K562 (cell line): Measurements from ENCODE around the gene CHAD. TPM values are rescaled to one million over a fixed set of nuclear protein-coding genes. Genes with fewer than 3 reads are reported as not detected.

Source experiments
- ATAC-seq: fragments of 200-7000 bp; cut with Tn5 transposase; 3 replicates; pipeline ENCODE4 v1.9.1; 2020; ENCODE audit warnings: moderate library complexity
- BruUV-seq: library from RNA; stranded (reverse); fragments of 400-500 nt; replicated peaks from 2 replicates; lab custom pipeline; 2021; lab: Mats Ljungman, UMichigan
- CTCF ChIA-PET: fragments of 300-600 bp; formaldehyde crosslinking; extraction: SDS; loops from one replicate; lab custom pipeline; 2021; ENCODE audit warnings: low intra/inter-chr PET ratio; lab: Yijun Ruan, JAX
- POLR2A ChIA-PET: fragments of 300-600, 350-650 bp; sonication (Branson Sonifier 250); formaldehyde crosslinking; extraction: SDS; loops from one replicate; lab custom pipeline; 2021; ENCODE audit warnings: antibody characterized with exemption, inconsistent platforms; lab: Yijun Ruan, JAX
- DNase-seq, 4 experiments: peaks; one replicate each; pipeline versions ENCODE4 v3.0.0 to v3.0.0-alpha.2; 2011 to 2018; ENCODE audit warnings: low spot score in 3 of 4, mixed read lengths in 3 of 4; ENCODE audit errors: extremely low read depth in 1 of 4
- FAIRE-seq: peaks from 2 replicates; lab custom pipeline; 2011; peaks lifted over from hg19 to GRCh38; lab: Jason Lieb, UNC
- H2AFZ ChIP-seq: 2 replicates; pipeline ENCODE4 v1.6.0; 2011; ENCODE audit warnings: low read depth, low read length, control low read depth, inconsistent platforms
- H3K27ac ChIP-seq: fragments of 200-600 bp; 3 replicates; pipeline ENCODE4 v1.8.0; 2011; ENCODE audit warnings: low read depth, mild to moderate bottlenecking, control low read depth, inconsistent platforms, low read length, moderate library complexity, mixed read lengths; ENCODE audit errors: extremely low read depth
- H3K27me3 ChIP-seq, 2 experiments: fragments of 300-600 bp in 1 of 2; 2 replicates in 1 of 2; 3 replicates in 1 of 2; pipeline versions ENCODE4 v1.6.0 to v1.8.0; 2011; ENCODE audit warnings: inconsistent platforms in 2 of 2, low read length in 2 of 2, mild to moderate bottlenecking in 1 of 2, mixed read lengths in 1 of 2, moderate library complexity in 1 of 2; ENCODE audit not compliant: control insufficient read depth in 2 of 2, insufficient read depth in 2 of 2
- H3K36me3 ChIP-seq: fragments of 300-600 bp; 3 replicates; pipeline ENCODE4 v1.8.0; 2011; ENCODE audit warnings: mild to moderate bottlenecking, low read length, inconsistent platforms; ENCODE audit not compliant: control insufficient read depth, insufficient read depth
- H3K4me1 ChIP-seq, 2 experiments: fragments of 200-600 bp in 1 of 2; replicated peaks in 1 of 2; 2 replicates in 1 of 2; 3 replicates in 1 of 2; pipeline versions ENCODE4 v1.5.1 to v1.8.0; 2011; ENCODE audit warnings: inconsistent platforms in 2 of 2, low read length in 2 of 2, mild to moderate bottlenecking in 1 of 2, mixed read lengths in 1 of 2, moderate library complexity in 1 of 2; ENCODE audit not compliant: control insufficient read depth in 2 of 2, insufficient read depth in 2 of 2
- H3K4me2 ChIP-seq: 2 replicates; pipeline ENCODE4 v1.6.1; 2011; ENCODE audit warnings: low read length, control low read depth, inconsistent platforms, mixed read lengths; ENCODE audit not compliant: insufficient read depth
- H3K4me3 ChIP-seq: fragments of 200-600 bp; sonication (generic), shearing (Covaris generic); 2 replicates; pipeline ENCODE4 v1.5.1; 2016; ENCODE audit warnings: control low read depth, inconsistent platforms
- H3K79me2 ChIP-seq: fragments of 200-600 bp; 3 replicates; pipeline ENCODE4 v1.8.0; 2011; ENCODE audit warnings: low read length, inconsistent platforms; ENCODE audit not compliant: control insufficient read depth, insufficient read depth
- H3K9ac ChIP-seq, 2 experiments: 2 replicates each; pipeline versions ENCODE4 v1.6.0 to v1.6.1; 2011; ENCODE audit warnings: low read depth in 2 of 2, low read length in 2 of 2, control low read depth in 1 of 2, inconsistent platforms in 1 of 2, mild to moderate bottlenecking in 1 of 2, mixed read lengths in 1 of 2; ENCODE audit not compliant: insufficient read depth in 1 of 2
- H3K9me1 ChIP-seq: one replicate; pipeline ENCODE4 v1.6.0; 2011; ENCODE audit warnings: inconsistent platforms, mild to moderate bottlenecking, low read length, moderate library complexity; ENCODE audit not compliant: control insufficient read depth, insufficient read depth
- H3K9me3 ChIP-seq: replicated peaks from 2 replicates; pipeline ENCODE4 v1.5.1; 2011; ENCODE audit warnings: low read depth, low read length, inconsistent platforms; ENCODE audit not compliant: control insufficient read depth, insufficient read depth
- H4K20me1 ChIP-seq: replicated peaks from 2 replicates; pipeline ENCODE4 v1.6.1; 2011; ENCODE audit warnings: low read length, inconsistent platforms, mixed read lengths; ENCODE audit not compliant: control insufficient read depth, insufficient read depth
- ASH1L ChIP-seq: fragments of 450-650 bp; IDR thresholded peaks from 2 replicates; pipeline ENCODE4 v1.6.1; 2018; ENCODE audit warnings: borderline replicate concordance, mild to moderate bottlenecking, low read depth; ENCODE audit not compliant: partially characterized antibody
- CTCF ChIP-seq, 3 experiments: IDR thresholded peaks in 2 of 3; conservative IDR thresholded peaks in 1 of 3; 2 replicates each; pipeline ENCODE4 v1.5.1; 2011 to 2012; ENCODE audit warnings: low read length in 3 of 3, mild to moderate bottlenecking in 3 of 3, control low read depth in 2 of 3, improper control_type of control experiment in 1 of 3, inconsistent platforms in 1 of 3, low read depth in 1 of 3, mixed read lengths in 1 of 3, moderate library complexity in 1 of 3; ENCODE audit not compliant: insufficient read depth in 2 of 3
- DPF2 ChIP-seq: fragments of 450-650 bp; IDR thresholded peaks from 2 replicates; pipeline ENCODE4 v1.6.1; 2016
- ELK1 ChIP-seq: sonication (generic); formaldehyde crosslinking; IDR thresholded peaks from 2 replicates; pipeline ENCODE4 v1.8.1; 2022; ENCODE audit warnings: missing genetic modification reagents
- ESRRA ChIP-seq: fragments of 450-650 bp; IDR thresholded peaks from 2 replicates; pipeline ENCODE4 v1.6.1; 2014; ENCODE audit warnings: low read depth, mild to moderate bottlenecking, moderate library complexity, borderline replicate concordance
- ETV6 ChIP-seq, 3 experiments: fragments of 150-350 bp in 1 of 3; sonication (generic) in 1 of 3; formaldehyde crosslinking in 1 of 3; IDR thresholded peaks; 2 replicates each; pipeline versions ENCODE4 v1.6.1 to v1.8.0; 2014 to 2022; ENCODE audit warnings: borderline replicate concordance in 2 of 3, low read depth in 2 of 3, antibody characterized with exemption in 1 of 3, low read length in 1 of 3, mild to moderate bottlenecking in 1 of 3, missing genetic modification reagents in 1 of 3
- GATAD2A ChIP-seq: fragments of 450-650 bp; IDR thresholded peaks from 2 replicates; pipeline ENCODE4 v1.6.1; 2017
- HDGF ChIP-seq: fragments of 450-650 bp; IDR thresholded peaks from 2 replicates; pipeline ENCODE4 v1.6.1; 2016
- JUND ChIP-seq, 2 experiments: IDR thresholded peaks; 2 replicates in 1 of 2; 3 replicates in 1 of 2; pipeline ENCODE4 v1.6.1; 2011; ENCODE audit warnings: borderline replicate concordance in 2 of 2, low read depth in 2 of 2, low read length in 2 of 2, improper control_type of control experiment in 1 of 2, missing biosample characterization in 1 of 2, missing genetic modification characterization in 1 of 2, missing genetic modification reagents in 1 of 2
- MTA1 ChIP-seq: fragments of 450-650 bp; IDR thresholded peaks from 2 replicates; pipeline ENCODE4 v1.6.1; 2017; ENCODE audit warnings: borderline replicate concordance
- RAD21 ChIP-seq, 2 experiments: fragments of 250-450 bp in 1 of 2; fragments of 450-650 bp in 1 of 2; sonication (Bioruptor Pico) in 1 of 2; formaldehyde crosslinking in 1 of 2; IDR thresholded peaks in 1 of 2; conservative IDR thresholded peaks in 1 of 2; 2 replicates each; pipeline versions ENCODE4 v1.4.0 to v1.8.0; 2020 to 2022; ENCODE audit warnings: mild to moderate bottlenecking in 2 of 2, moderate library complexity in 1 of 2
- SMAD1 ChIP-seq: fragments of 150-350 bp; IDR thresholded peaks from 2 replicates; pipeline ENCODE4 v1.6.1; 2014; ENCODE audit warnings: low read length, low read depth; ENCODE audit not compliant: partially characterized antibody
- SREBF2 ChIP-seq: sonication (generic); formaldehyde crosslinking; IDR thresholded peaks from 2 replicates; pipeline ENCODE4 v1.4.0; 2020; ENCODE audit warnings: mild to moderate bottlenecking, missing genetic modification reagents
- TAF15 ChIP-seq: fragments of 200-400 bp; formaldehyde crosslinking; IDR thresholded peaks from 2 replicates; pipeline ENCODE4 v1.6.1; 2017; ENCODE audit warnings: mild to moderate bottlenecking, low read depth, low read length, moderate library complexity
- THRA ChIP-seq: fragments of 450-650 bp; IDR thresholded peaks from 2 replicates; pipeline ENCODE4 v1.6.1; 2017; ENCODE audit warnings: mild to moderate bottlenecking, moderate library complexity
- ZNF274 ChIP-seq: IDR thresholded peaks from 2 replicates; pipeline ENCODE4 v1.6.1; 2011; ENCODE audit warnings: low read depth, mild to moderate bottlenecking, low read length, moderate library complexity, borderline replicate concordance
- ZNF347 ChIP-seq: fragments of 450-650 bp; formaldehyde crosslinking; IDR thresholded peaks from 2 replicates; pipeline ENCODE4 v1.4.0; 2020; ENCODE audit warnings: low read depth, mild to moderate bottlenecking, moderate library complexity
- ZNF764 ChIP-seq: fragments of 250-450 bp; sonication (Bioruptor Pico); IDR thresholded peaks from 2 replicates; pipeline ENCODE4 v1.4.0; 2020; ENCODE audit warnings: low read depth, mild to moderate bottlenecking, moderate library complexity
- WGBS: fragments of 100-300 bp; shearing (Covaris generic); methylation state at CpG from one replicate; pipeline ENCODE4 v1.1.6; 2016; ENCODE audit warnings: low coverage, mixed read lengths; ENCODE audit not compliant: insufficient coverage; ENCODE audit errors: missing lambda C conversion rate; 5-methylcytosine and 5-hydroxymethylcytosine counted together
- in situ Hi-C: fragments of 300-500 bp; cut with MboI; formaldehyde crosslinking; loops from 4 replicates; pipeline ENCODE4 v1.15.0; 2018; ENCODE audit warnings: inconsistent platforms, mixed read lengths
- intact Hi-C: fragments of 100-400 bp; cut with micrococcal nuclease; formaldehyde crosslinking; loops from 2 replicates; pipeline ENCODE4 v1.14.2; 2022
- polyA plus RNA-seq, 8 experiments: library from polyadenylated mRNA; depleted of rRNA in 4 of 8; stranded (reverse) in 5 of 8; unstranded in 3 of 8; fragments of >200 nt; fragmentation: Nextera tagmentation in 2 of 8; fragmentation: Illumina TruSeq in 1 of 8; extraction: Ambion mirVana in 2 of 8; extraction: Trizol in 1 of 8; gene quantifications; 2 replicates each; pipeline versions ENCODE4 v1.2.1 to v1.2.3, GENCODE V29; 2011 to 2014; ENCODE audit warnings: inconsistent platforms in 1 of 8, missing spikeins in 1 of 8
- total RNA-seq, 7 experiments: library from RNA; depleted of rRNA in 6 of 7; stranded (reverse); fragments of >200 nt in 6 of 7; fragmentation: Illumina TruSeq in 2 of 7; extraction: Trizol in 2 of 7; gene quantifications; 2 replicates each; pipeline versions ENCODE4 v1.2.1 to v1.2.3, GENCODE V29; 2011 to 2021; ENCODE audit warnings: low replicate concordance in 1 of 7

The CHAD gene
- total and polyA plus RNA-seq, 9 of the 15 experiments (the other 6 are each of a cell fraction or from before 2014, with no cell fraction given): not detected

- no peaks in the 10 kb centered on the region for H3K36me3 ChIP-seq
- no peak overlapping the region for H3K4me3 ChIP-seq
- H3K9me1 ChIP-seq: no peaks in the 10 kb centered on the region
- 11% methylated on average over 5 of the region's 5 CpGs for WGBS
- no peaks in the 10 kb centered on the region for H3K4me1 ChIP-seq
- POLR2A ChIA-PET: interaction anchor here (1.0 to 1.1 kb wide), 2 partner anchors 11 to 22 kb away, joined by 4 read pairs; no protein-coding TSS in a partner anchor
- BruUV-seq: no TSS peak
- peaks cover 23 to 32% of the 10 kb centered on the region in 2 experiments for H3K27me3 ChIP-seq
- FAIRE-seq (no peak), ATAC-seq (peak; percentile 47; the same call in 1 of the 3 replicates), DNase-seq (peak in 3 of 4 experiments; percentile 41 to 49 (median 41))
- no peak overlapping the region for H2AFZ ChIP-seq
- CTCF ChIA-PET: interaction anchor here (0.7 kb wide), 1 partner anchor 21 kb away, joined by 3 read pairs; no protein-coding TSS in a partner anchor
- H3K9ac ChIP-seq: no peak overlapping the region
- H4K20me1 ChIP-seq: 0 out of 2 replicates have a peak, but pooled peaks cover 3% of the 10 kb centered on the region
- no peaks in the 10 kb centered on the region for H3K79me2 ChIP-seq
- no peak overlapping the region for H3K27ac ChIP-seq
- no peak overlapping the region for H3K4me2 ChIP-seq
- intact Hi-C loops: no loop called here
- TF ChIP-seq CTCF (IDR thresholded peaks at IDR 0.05 in 2 of 3, conservative IDR thresholded peaks at IDR 0.05 in 1 of 3; ENCODE audit: insufficient read depth in 2 of 3, low read depth in 1 of 3, low read length in 3 of 3): peak; percentile 37 to 64 (median 55); a peak in 5 of 6 replicates
- TF ChIP-seq ZNF764 (CRISPR knock-in tag): no peak
- TF ChIP-seq ESRRA: peak; percentile 83
- TF ChIP-seq GATAD2A: no peak
- TF ChIP-seq RAD21 (CRISPR knock-in tag; conservative IDR thresholded peaks at IDR 0.05 in 1 of 2, IDR thresholded peaks at IDR 0.05 in 1 of 2): peak in 1 of 2 experiments; percentile 20; a peak in 2 of 4 replicates
- TF ChIP-seq JUND (IDR thresholded peaks at IDR 0.05; ENCODE audit: borderline replicate concordance, low read depth, low read length): no peak
- TF ChIP-seq JUND (tag; IDR thresholded peaks at IDR 0.05; ENCODE audit: borderline replicate concordance, low read depth, low read length): no peak
- no peak for TF ChIP-seq HDGF
- no peak for TF ChIP-seq SMAD1
- TF ChIP-seq ZNF274: no peak
- no peak for TF ChIP-seq ETV6 (IDR thresholded peaks at IDR 0.05; ENCODE audit: borderline replicate concordance in 1 of 2, low read depth in 2 of 2, low read length in 1 of 2)
- TF ChIP-seq ETV6 (CRISPR knock-in tag; IDR thresholded peaks at IDR 0.05; ENCODE audit: borderline replicate concordance): no peak
- TF ChIP-seq ZNF347 (CRISPR knock-in tag): no peak
- no peak for TF ChIP-seq DPF2
- no peak for TF ChIP-seq SREBF2 (CRISPR knock-in tag)
- no peak for TF ChIP-seq MTA1
- no peak for TF ChIP-seq TAF15
- TF ChIP-seq THRA: no peak
- TF ChIP-seq ASH1L: no peak
- no peak for TF ChIP-seq ELK1 (CRISPR knock-in tag)
- TF ChIP-seq, all 486 proteins: peak for 3
- in situ Hi-C loops: no loop called here
- H3K9me3 ChIP-seq: no peaks in the 10 kb centered on the region
Observed at GRCh38 chr17:50501054-50501453, 32.4 kb upstream of the CHAD start.
